HEK293T (cell line): ENCODE measurements around the gene STX18.

Source experiments
- ARNT ChIP-seq: fragments of 450-650 bp; IDR thresholded peaks from 2 replicates; pipeline ENCODE4 v1.6.1; 2017; ENCODE audit warnings: mild to moderate bottlenecking
- BHLHE40 ChIP-seq: fragments of 450-650 bp; IDR thresholded peaks from 2 replicates; pipeline ENCODE4 v1.6.1; 2016; ENCODE audit warnings: mild to moderate bottlenecking, moderate library complexity, borderline replicate concordance
- ELF4 ChIP-seq: fragments of 450-650 bp; IDR thresholded peaks from 2 replicates; pipeline ENCODE4 v1.6.1; 2017; ENCODE audit warnings: antibody characterized with exemption
- FOXM1 ChIP-seq: fragments of 450-650 bp; IDR thresholded peaks from 2 replicates; pipeline ENCODE4 v1.6.1; 2017; ENCODE audit warnings: mild to moderate bottlenecking, borderline replicate concordance
- L3MBTL2 ChIP-seq: fragments of 450-650 bp; conservative IDR thresholded peaks from 2 replicates; pipeline ENCODE4 v1.6.1; 2016; ENCODE audit warnings: mild to moderate bottlenecking
- LEF1 ChIP-seq: fragments of 450-650 bp; IDR thresholded peaks from 2 replicates; pipeline ENCODE4 v1.6.1; 2017; ENCODE audit warnings: mild to moderate bottlenecking, borderline replicate concordance
- NFRKB ChIP-seq: fragments of 450-650 bp; IDR thresholded peaks from 2 replicates; pipeline ENCODE4 v1.6.1; 2016; ENCODE audit warnings: mild to moderate bottlenecking, moderate library complexity
- SP1 ChIP-seq: fragments of 450-650 bp; IDR thresholded peaks from 2 replicates; pipeline ENCODE4 v1.6.1; 2017
- SUZ12 ChIP-seq: fragments of 450-650 bp; IDR thresholded peaks from 2 replicates; pipeline ENCODE4 v1.6.1; 2016; ENCODE audit warnings: mild to moderate bottlenecking
- TARDBP ChIP-seq: fragments of 450-650 bp; IDR thresholded peaks from 2 replicates; pipeline ENCODE4 v1.6.1; 2016
- ZNF384 ChIP-seq: fragments of 450-650 bp; IDR thresholded peaks from 2 replicates; pipeline ENCODE4 v1.6.1; 2016

- no peak for TF ChIP-seq TARDBP
- no peak for TF ChIP-seq NFRKB
- no peak for TF ChIP-seq FOXM1
- no peak for TF ChIP-seq SP1
- no peak for TF ChIP-seq ZNF384
- TF ChIP-seq BHLHE40, result no peak
- no peak for TF ChIP-seq L3MBTL2
- TF ChIP-seq LEF1, result no peak
- TF ChIP-seq SUZ12, result no peak
- no peak for TF ChIP-seq ARNT
- TF ChIP-seq ELF4, result no peak
Observed at GRCh38 chr4:4383085-4383484, 158.8 kb downstream of the STX18 start.
